GM15510 (cell line): Measurements from ENCODE around the gene GPHN.

Source experiments
- POLR2A ChIP-seq: IDR thresholded peaks from 3 replicates; pipeline ENCODE4 v1.6.1; 2011; ENCODE audit warnings: borderline replicate concordance; ENCODE audit not compliant: insufficient read length; ENCODE audit errors: extremely low read depth

GPHN gene

DNA sequence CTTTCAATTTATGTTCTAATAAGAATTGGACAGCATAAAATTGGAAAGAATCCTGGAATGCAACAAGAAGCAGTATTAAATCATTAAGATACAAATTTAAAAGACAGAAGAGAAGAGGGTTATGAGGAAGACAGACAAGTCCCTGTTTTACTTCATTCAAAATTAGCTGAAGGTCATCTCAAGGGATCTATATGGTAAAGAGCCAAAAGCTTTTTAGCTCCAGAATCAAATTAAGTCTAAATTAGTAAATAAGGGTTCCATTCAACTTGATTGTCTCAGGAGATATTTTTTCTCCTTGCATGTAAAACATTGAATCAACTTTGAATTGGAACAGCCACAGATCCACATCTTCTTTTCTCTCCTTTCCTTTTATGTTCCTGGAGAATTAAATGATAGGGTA lies 14.2 kb upstream of the GPHN start:
- TF ChIP-seq POLR2A: no peak

DNA sequence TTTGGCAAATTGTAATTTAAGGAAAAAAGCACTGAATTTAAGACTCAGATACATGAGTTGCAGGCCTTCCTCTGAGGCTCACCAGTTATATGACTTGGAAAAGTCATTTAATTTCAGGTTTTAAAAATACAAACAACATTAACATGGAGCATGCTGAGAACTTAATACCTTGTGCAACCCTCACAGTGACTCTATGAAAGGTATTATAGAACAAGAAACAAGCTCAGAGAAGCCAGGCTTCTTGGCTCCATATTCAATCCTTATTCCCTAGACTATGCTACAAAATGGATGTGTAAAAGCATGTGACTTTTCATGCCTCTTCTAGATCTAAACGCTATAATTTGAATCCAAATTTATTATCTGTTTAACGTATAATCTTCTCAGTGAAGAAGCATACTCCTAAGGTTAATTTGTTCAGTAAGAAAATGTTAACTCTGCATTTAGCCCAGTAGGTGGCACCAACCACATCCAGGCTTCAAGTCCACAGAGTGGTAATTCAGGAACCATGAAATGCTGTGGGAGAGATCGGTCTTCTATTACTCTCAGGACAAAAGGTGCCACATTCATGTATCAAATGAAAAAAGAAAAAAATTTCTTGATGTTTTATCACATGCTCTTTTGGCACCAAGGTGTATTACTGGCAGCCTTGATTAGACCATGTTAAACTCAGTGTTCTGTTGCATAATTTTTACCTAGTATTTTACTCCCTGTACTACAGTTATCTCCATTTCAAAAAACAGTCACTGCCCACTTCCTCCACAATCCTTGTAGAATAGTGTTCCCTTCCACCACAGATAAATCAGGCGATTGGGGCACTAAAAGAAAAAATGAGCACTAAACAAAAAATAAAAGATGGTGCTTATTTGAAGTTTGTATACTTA lies 12.5 kb upstream of the GPHN start:
- TF ChIP-seq POLR2A: no peak

GRCh38 chr14:66496188-66496807 lies 11.6 kb upstream of the GPHN start:
- no peak for TF ChIP-seq POLR2A

DNA sequence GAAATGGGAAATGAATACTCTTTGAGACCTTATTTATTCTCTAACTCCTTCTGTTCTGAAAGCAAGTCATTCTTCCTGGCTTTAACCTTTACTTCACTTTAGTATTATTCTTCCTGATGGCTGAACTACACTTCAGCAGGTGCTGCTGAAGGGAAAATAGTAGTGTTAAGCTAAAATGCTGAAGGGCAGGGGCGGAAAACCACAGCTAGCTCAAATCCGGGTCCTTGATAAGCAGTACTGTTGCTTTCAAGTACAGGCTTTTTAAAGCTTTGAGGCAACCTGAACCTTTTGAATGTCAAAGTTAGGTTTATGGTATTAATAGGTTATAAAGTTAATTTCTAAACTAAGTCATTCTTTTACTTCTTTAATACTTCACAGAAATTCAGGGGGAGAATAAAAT lies 11.0 kb upstream of the GPHN start:
- no peak for TF ChIP-seq POLR2A

- no peak for TF ChIP-seq POLR2A
Observed at GRCh38 chr14:66498311-66498710, 9.6 kb upstream of the GPHN start.

DNA sequence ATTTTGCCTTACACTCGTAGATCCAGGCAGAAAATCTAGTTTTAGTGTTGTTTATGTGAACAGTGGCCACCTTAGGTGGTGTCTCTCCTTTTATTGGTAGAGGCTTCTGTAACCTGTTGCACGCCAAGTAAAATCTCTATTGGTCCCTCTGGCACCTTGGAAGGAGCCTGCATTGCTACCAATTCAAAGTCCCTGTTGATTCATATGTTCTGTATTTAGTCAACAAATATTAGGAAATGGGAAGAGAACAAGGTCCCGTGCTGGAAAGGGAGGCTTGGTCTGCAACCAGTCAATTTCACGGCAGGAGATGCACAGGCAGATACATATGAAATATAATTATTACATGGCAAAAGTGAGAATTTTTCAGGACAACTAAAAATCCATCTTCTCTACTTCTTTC lies 6.4 kb upstream of the GPHN start:
- TF ChIP-seq POLR2A: no peak

- no peak for TF ChIP-seq POLR2A
Observed at GRCh38 chr14:66503532-66503931, 4.4 kb upstream of the GPHN start.

GRCh38 chr14:66507181-66507721 lies 696 bp upstream of the GPHN start:
- TF ChIP-seq POLR2A: no peak

GRCh38 chr14:66508547-66508845 lies 549 bp downstream of the GPHN start:
- no peak for TF ChIP-seq POLR2A

GRCh38 chr14:66508846-66509621 lies 1.1 kb downstream of the GPHN start:
- peak; percentile 47 for TF ChIP-seq POLR2A

GRCh38 chr14:66509874-66510273 lies 1.9 kb downstream of the GPHN start:
- no peak for TF ChIP-seq POLR2A

- no peak for TF ChIP-seq POLR2A
Observed at GRCh38 chr14:66511849-66512248, 3.9 kb downstream of the GPHN start.

DNA sequence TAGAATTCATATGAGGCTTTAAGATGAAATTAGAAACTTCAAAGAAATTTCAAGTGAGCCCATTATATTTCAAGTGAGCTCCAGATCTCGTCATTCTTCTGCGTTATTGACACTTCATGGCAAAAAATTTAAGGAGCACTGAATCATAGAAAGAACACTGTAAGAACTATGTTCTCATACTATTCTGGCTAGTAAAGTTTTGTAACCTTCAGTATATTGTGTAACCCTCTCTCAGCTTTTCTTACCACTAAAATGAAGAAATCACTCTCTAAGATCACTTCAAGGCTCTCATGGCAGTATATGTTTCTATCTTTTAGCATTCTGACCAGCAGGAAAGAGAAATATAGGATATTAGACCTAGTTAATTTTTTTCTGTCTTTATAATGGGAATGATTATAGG lies 6.3 kb downstream of the GPHN start:
- no peak for TF ChIP-seq POLR2A

DNA sequence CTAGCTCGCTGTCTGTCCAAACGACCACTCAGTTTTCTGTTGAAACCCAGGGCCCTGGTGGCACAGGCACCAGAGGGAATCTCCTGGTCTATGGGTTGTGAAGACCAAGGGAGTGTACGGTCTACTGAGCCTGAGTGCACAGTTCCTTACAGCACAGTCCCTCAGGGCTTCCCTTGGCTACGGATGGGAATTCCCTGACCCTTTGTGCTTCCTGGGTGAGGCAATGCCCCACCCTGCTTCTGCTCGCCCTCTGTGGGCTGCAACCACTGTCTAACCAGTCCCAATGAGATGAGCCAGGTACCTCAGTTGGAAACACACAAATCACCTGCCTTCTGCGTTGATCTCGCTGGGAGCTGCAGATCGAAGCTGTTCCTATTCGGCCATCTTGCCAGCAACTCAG lies 22.6 kb downstream of the GPHN start:
- TF ChIP-seq POLR2A: no peak

DNA sequence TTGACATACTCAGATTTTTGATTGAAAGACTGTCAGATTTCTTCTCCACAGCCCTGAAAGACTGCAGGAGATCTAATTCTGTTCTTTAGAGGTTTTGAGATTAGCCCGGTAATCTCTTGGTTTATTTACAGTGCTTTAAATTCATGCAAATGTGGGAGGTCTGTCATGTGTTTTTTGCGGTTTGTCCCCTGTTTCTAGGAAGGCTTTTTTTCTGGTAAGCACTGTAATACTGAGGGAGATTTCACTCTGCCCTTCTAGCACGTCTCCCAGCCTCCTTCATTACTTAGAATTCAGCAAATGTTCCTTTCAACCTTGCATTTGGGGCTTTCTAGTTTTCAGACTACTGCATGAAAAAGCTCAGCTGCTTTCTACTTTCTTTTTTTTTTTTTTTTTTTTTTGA lies 31.1 kb downstream of the GPHN start:
- no peak for TF ChIP-seq POLR2A
